Activated CD8-positive, alpha-beta T cell treated with anti-CD3 and anti-CD28 coated beads for 36 hours (primary cell): Measurements from ENCODE around the gene KIF4B. TPM values are rescaled to one million over a fixed set of nuclear protein-coding genes. Genes with fewer than 3 reads are reported as not detected.

Experiments
- ATAC-seq: fragments of 200-7000 bp; cut with Tn5 transposase; one replicate; pipeline ENCODE4 v1.10.0; 2021; ENCODE audit warnings: mild to moderate bottlenecking, moderate library complexity
- CTCF ChIA-PET: fragments of 350-600 bp; sonication (Branson Sonifier 250); formaldehyde crosslinking; loops from one replicate; lab custom pipeline; 2021; ENCODE audit warnings: antibody characterized with exemption; lab: Charles Lee
- POLR2A ChIA-PET: fragments of 350-600 bp; sonication (Branson Sonifier 250); formaldehyde crosslinking; loops from one replicate; lab custom pipeline; 2021; ENCODE audit warnings: antibody characterized with exemption; lab: Charles Lee
- DNase-seq: peaks from one replicate; pipeline ENCODE4 v3.0.0-alpha.2; 2020
- H3K27ac Mint-ChIP-seq: one replicate; pipeline ENCODE4 v1.8.0; 2021; ENCODE audit warnings: mild to moderate bottlenecking, mixed read lengths
- H3K27me3 Mint-ChIP-seq: one replicate; pipeline ENCODE4 v1.8.0; 2021; ENCODE audit warnings: mixed read lengths
- H3K36me3 Mint-ChIP-seq: one replicate; pipeline ENCODE4 v1.8.0; 2021; ENCODE audit warnings: low read depth, mixed read lengths
- H3K4me1 Mint-ChIP-seq: one replicate; pipeline ENCODE4 v1.8.0; 2021; ENCODE audit warnings: low read depth, mixed read lengths
- H3K4me3 Mint-ChIP-seq: one replicate; pipeline ENCODE4 v1.8.0; 2021; ENCODE audit warnings: mild to moderate bottlenecking, moderate library complexity, mixed read lengths
- H3K9me3 Mint-ChIP-seq: one replicate; pipeline ENCODE4 v1.8.0; 2021; ENCODE audit warnings: mixed read lengths
- CTCF ChIP-seq: fragments of 200-600 bp; IDR thresholded peaks from one replicate; pipeline ENCODE4 v1.8.0; 2022; ENCODE audit warnings: antibody characterized with exemption, mild to moderate bottlenecking
- intact Hi-C: fragments of 100-400 bp; cut with micrococcal nuclease; formaldehyde crosslinking; loops from one replicate; pipeline ENCODE4 v1.10.0; 2022
- total RNA-seq, 2 experiments: library from RNA; stranded (reverse); gene quantifications; one replicate each; pipeline ENCODE4 v1.2.3, GENCODE V29; 2021

KIF4B gene
- total RNA-seq, 2 experiments from 2014 or later, result 0.11 TPM; not detected in 1

DNA sequence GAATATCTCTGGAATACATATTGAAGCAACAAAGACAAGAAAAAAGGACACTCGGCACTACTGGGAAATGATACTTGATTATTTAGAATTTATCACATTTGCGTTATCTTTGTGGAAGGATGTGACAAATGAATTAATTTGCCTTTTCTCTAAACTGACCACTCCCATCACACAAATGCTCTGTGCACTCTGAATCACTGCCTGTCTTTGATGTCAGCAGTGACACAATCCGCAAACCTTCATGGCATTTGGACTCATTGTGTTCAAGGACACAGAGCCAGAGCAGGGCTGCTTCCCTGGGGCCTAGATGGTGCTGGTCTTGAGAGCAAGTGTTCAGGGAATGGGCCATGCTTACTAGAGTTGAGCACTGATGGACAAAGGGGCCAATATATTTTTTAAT is 4.9 kb upstream of the KIF4B start:
- ChIA-PET POLR2A (no interaction called here), CTCF (no interaction called here)
- H3K9me3 Mint-ChIP-seq, result no peaks in the 10 kb centered on the region
- no peak for TF ChIP-seq CTCF
- ATAC-seq, result no peak
- H3K27me3 Mint-ChIP-seq, result peaks cover 19% of the 10 kb centered on the region
- H3K27ac Mint-ChIP-seq, result no peak overlapping the region
- H3K4me1 Mint-ChIP-seq, result no peaks in the 10 kb centered on the region
- no peak overlapping the region for H3K4me3 Mint-ChIP-seq
- no peak for DNase-seq
- intact Hi-C loops, result no loop called here
- no peaks in the 10 kb centered on the region for H3K36me3 Mint-ChIP-seq

GRCh38 chr5:155010881-155011280 is 2.7 kb upstream of the KIF4B start:
- no peaks in the 10 kb centered on the region for H3K4me1 Mint-ChIP-seq
- H3K4me3 Mint-ChIP-seq, result no peak overlapping the region
- H3K27ac Mint-ChIP-seq, result no peak overlapping the region
- no peak for TF ChIP-seq CTCF
- peaks cover 29% of the 10 kb centered on the region for H3K27me3 Mint-ChIP-seq
- H3K9me3 Mint-ChIP-seq, result no peaks in the 10 kb centered on the region
- intact Hi-C loops, result no loop called here
- DNase-seq, result no peak
- ATAC-seq, result no peak
- no peaks in the 10 kb centered on the region for H3K36me3 Mint-ChIP-seq
- ChIA-PET POLR2A (no interaction called here), CTCF (no interaction called here)

DNA sequence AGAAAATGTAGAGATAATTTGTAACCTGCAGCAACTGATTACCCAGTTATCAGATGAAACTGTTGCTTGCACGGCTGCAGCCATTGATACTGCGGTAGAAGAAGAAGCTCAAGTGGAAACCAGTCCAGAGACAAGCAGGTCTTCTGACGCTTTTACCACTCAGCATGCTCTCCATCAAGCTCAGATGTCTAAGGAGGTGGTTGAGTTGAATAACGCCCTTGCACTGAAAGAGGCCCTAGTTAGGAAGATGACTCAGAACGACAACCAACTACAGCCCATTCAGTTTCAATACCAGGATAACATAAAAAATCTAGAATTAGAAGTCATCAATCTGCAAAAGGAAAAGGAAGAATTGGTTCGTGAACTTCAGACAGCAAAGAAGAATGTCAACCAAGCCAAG is 1.7 kb downstream of the KIF4B start:
- Mint-ChIP-seq H3K4me1 (no peaks in the 10 kb centered on the region), H3K27ac (no peak overlapping the region), H3K4me3 (no peak overlapping the region), H3K9me3 (no peaks in the 10 kb centered on the region), H3K36me3 (no peaks in the 10 kb centered on the region), H3K27me3 (peaks cover 24% of the 10 kb centered on the region)
- CTCF ChIA-PET, result interaction anchor here (1.6 kb wide), 1 partner anchor 14 kb away, joined by 6 read pairs; no protein-coding TSS in a partner anchor
- intact Hi-C loops, result no loop called here
- ATAC-seq (no peak), DNase-seq (no peak)
- TF ChIP-seq CTCF, result no peak
- POLR2A ChIA-PET, result interaction anchor here (1.4 kb wide), 1 partner anchor 118 kb away, joined by 3 read pairs; no protein-coding TSS in a partner anchor

- TF ChIP-seq CTCF, result no peak
- Mint-ChIP-seq H3K27me3 (peaks cover 23% of the 10 kb centered on the region), H3K9me3 (no peaks in the 10 kb centered on the region), H3K36me3 (no peaks in the 10 kb centered on the region), H3K27ac (no peak overlapping the region), H3K4me3 (no peak overlapping the region), H3K4me1 (no peaks in the 10 kb centered on the region)
- DNase-seq, result no peak
- ChIA-PET CTCF (no interaction called here), POLR2A (interaction anchor here (0.6 kb wide), 1 partner anchor 332 kb away, joined by 5 read pairs; no protein-coding TSS in a partner anchor)
- intact Hi-C loops, result no loop called here
- ATAC-seq, result no peak
Measured at GRCh38 chr5:155017610-155018009, 4.1 kb downstream of the KIF4B start.

DNA sequence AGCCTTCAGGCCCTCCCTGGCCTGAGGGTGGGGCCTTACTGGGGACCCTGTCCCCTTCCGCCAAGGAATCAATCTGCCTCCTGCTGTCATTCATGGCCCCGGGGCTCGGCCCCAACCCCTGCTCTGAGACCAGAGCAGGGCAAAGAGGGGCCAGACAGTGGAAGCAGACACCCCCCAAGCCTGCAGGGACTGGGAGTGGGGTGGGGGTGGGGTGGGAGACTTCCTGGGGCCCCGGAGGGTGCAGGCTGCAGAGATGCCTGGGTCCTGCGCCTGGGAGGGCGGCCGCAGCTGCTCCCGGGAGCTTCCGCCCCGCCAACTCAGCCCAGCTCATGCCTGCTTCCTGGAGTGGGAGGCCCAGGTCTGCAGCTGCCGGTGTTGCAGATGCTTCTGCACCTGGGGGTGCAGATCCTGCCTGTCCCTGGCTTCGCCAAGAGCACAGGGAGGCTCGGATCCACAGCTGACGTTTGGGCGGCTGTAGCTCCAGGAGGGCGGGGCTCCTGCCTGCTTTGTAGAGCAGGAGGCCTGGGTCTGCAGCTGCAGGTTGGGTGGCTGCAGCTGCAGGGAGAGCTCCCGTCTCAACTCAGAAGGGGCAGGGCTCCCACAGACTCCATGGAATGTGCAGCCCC is 6.2 kb downstream of the KIF4B start:
- no peak overlapping the region for H3K27ac Mint-ChIP-seq
- ChIA-PET CTCF (no interaction called here), POLR2A (interaction anchor here (0.6 kb wide), 1 partner anchor 702 kb away, joined by 3 read pairs; no protein-coding TSS in a partner anchor)
- no peak overlapping the region for H3K4me3 Mint-ChIP-seq
- intact Hi-C loops, result no loop called here
- no peak for ATAC-seq
- H3K27me3 Mint-ChIP-seq, result peaks cover 13% of the 10 kb centered on the region
- no peak for TF ChIP-seq CTCF
- H3K4me1 Mint-ChIP-seq, result no peaks in the 10 kb centered on the region
- no peaks in the 10 kb centered on the region for H3K36me3 Mint-ChIP-seq
- DNase-seq, result no peak
- no peaks in the 10 kb centered on the region for H3K9me3 Mint-ChIP-seq
